ENCODE measurements around the gene ABCG2. TPM values are rescaled to one million over a fixed set of nuclear protein-coding genes. Genes with fewer than 3 reads are reported as not detected.
A peak's percentile ranks its signal among the peaks of the same experiment; 100 is the strongest.

ABCG2 gene
- total and polyA plus RNA-seq, 2 of the 4 experiments (the other 2 are of a cell fraction): 0.50 to 1.1 TPM

- in situ Hi-C loops (cut with MboI; ENCODE audit: low sequenced_read_pairs): no loop called here
Measured at GRCh38 chr4:88058295-88058694, 100.1 kb downstream of the ABCG2 start.

More at GRCh38 chr4:88058295-88058694, 100.1 kb downstream of the ABCG2 start:
- Histone ChIP-seq H2BK20ac (ENCODE audit: low read depth, low read length) (no peak overlapping the region), H3K9me3 (ENCODE audit: control insufficient read depth, insufficient read depth, low read length) (no peaks in the 10 kb centered on the region), H2BK15ac (ENCODE audit: low read depth, low read length) (no peak overlapping the region), H3K9ac (ENCODE audit: low read depth, low read length) (no peak overlapping the region), H2BK5ac (ENCODE audit: low read depth, low read length, poor library complexity, severe bottlenecking) (no peak overlapping the region), H2BK120ac (ENCODE audit: low read depth, low read length) (no peak overlapping the region), H3K4me2 (ENCODE audit: low read depth, low read length) (no peak overlapping the region), H3K4ac (ENCODE audit: low read depth, low read length) (no peak overlapping the region), H3K18ac (ENCODE audit: low read depth, low read length) (no peak overlapping the region), H2AK9ac (replicated peaks; ENCODE audit: low read depth, low read length, poor library complexity) (no peak overlapping the region), H3K4me3 (ENCODE audit: insufficient read depth, low read depth, low read length) (no peak overlapping the region), H4K5ac (ENCODE audit: low read depth, low read length) (no peak overlapping the region), H3K4me1 (ENCODE audit: control insufficient read depth, insufficient read depth, low read length) (no peaks in the 10 kb centered on the region), H3K56ac (ENCODE audit: extremely low read depth, insufficient read depth, low read length) (no peak overlapping the region), H4K8ac (ENCODE audit: low read depth in 2 of 2, low read length in 2 of 2) (no peak overlapping the region), H4K91ac (ENCODE audit: insufficient read depth, low read depth, low read length) (no peak overlapping the region), H2AK5ac (ENCODE audit: low read depth, low read length) (no peak overlapping the region), H2AFZ (replicated peaks; ENCODE audit: low read length, poor library complexity) (no peak overlapping the region), H3K9me1 (ENCODE audit: insufficient read depth, low read length) (no peaks in the 10 kb centered on the region), H3K23ac (ENCODE audit: low read depth, low read length) (no peak overlapping the region), H4K20me1 (ENCODE audit: insufficient read depth, low read length) (no peaks in the 10 kb centered on the region), H3K27me3 (ENCODE audit: control insufficient read depth, insufficient read depth, low read length) (no peaks in the 10 kb centered on the region), H3K14ac (replicated peaks; ENCODE audit: low read depth, low read length) (no peak overlapping the region), H3K27ac (ENCODE audit: insufficient read depth, low read length) (no peak overlapping the region), H3K79me1 (ENCODE audit: low read depth in 1 of 2, low read length in 2 of 2) (no peaks in the 10 kb centered on the region), H3K36me3 (ENCODE audit: control insufficient read depth, insufficient read depth, low read length) (peaks cover 7% of the 10 kb centered on the region)
- CTCF ChIA-PET: no interaction called here
- ATAC-seq (ENCODE audit: low read depth) (no peak), DNase-seq (no peak)
- BruUV-seq (replicated peaks): no TSS peak
- TF ChIP-seq CEBPB (IDR thresholded peaks at IDR 0.05; ENCODE audit: low read depth, low read length): no peak
- peak; percentile 79 for TF ChIP-seq MAFK (IDR thresholded peaks at IDR 0.05; ENCODE audit: low read depth, low read length)
- POLR2A ChIA-PET (ENCODE audit: unreplicated experiment): no interaction called here
- dilution Hi-C loops (cut with HindIII; ENCODE audit: low sequenced_read_pairs, unreplicated experiment): no loop called here
- intact Hi-C loops (cut with micrococcal nuclease): loop anchor here (5.0 to 10.0 kb wide), 2 partner anchors 227 to 459 kb away; partner anchors contain the start of gene PPM1K
- WGBS, 2 experiments (ENCODE audit: extremely low coverage in 2 of 2, insufficient read length in 1 of 2): no CpG with 5 or more reads among the region's 3 CpGs

All from IMR-90 (cell line).